Neural cell (in vitro differentiated cells): Measurements from ENCODE around the gene SPEG. TPM values are rescaled to one million over a fixed set of nuclear protein-coding genes. Genes with fewer than 3 reads are reported as not detected.

Experiments
- H2AFZ ChIP-seq: fragments of 200-600, 300-800 bp; sonication (generic), shearing (Covaris generic); 2 replicates; pipeline ENCODE4 v1.6.0; 2014; ENCODE audit warnings: low read depth, mild to moderate bottlenecking, antibody characterized with exemption, low read length, moderate library complexity
- H3F3A ChIP-seq: fragments of 200-600 bp; shearing (Covaris generic); 2 replicates; pipeline ENCODE4 v1.6.1; 2016; ENCODE audit warnings: mild to moderate bottlenecking, moderate library complexity, mixed read lengths, antibody characterized with exemption, low read length; ENCODE audit not compliant: insufficient read depth, poor library complexity, severe bottlenecking
- H3K27ac ChIP-seq: fragments of 200-600, 300-800 bp; sonication (generic), shearing (Covaris generic); 2 replicates; pipeline ENCODE4 v1.5.1; 2014; ENCODE audit warnings: mild to moderate bottlenecking, low read length, moderate library complexity
- H3K27me3 ChIP-seq: fragments of 300-800, 200-600 bp; sonication (generic), shearing (Covaris generic); 2 replicates; pipeline ENCODE4 v1.6.0; 2014; ENCODE audit warnings: mild to moderate bottlenecking, low read depth, low read length, moderate library complexity; ENCODE audit not compliant: insufficient read depth
- H3K36me3 ChIP-seq: fragments of 300-800, 200-600 bp; sonication (generic), shearing (Covaris generic); 2 replicates; pipeline ENCODE4 v1.5.1; 2014; ENCODE audit warnings: mild to moderate bottlenecking, antibody characterized with exemption, low read length, moderate library complexity; ENCODE audit not compliant: insufficient read depth
- H3K4me2 ChIP-seq: fragments of 300-800, 200-600 bp; sonication (generic), shearing (Covaris generic); 2 replicates; pipeline ENCODE4 v1.6.0; 2014; ENCODE audit warnings: mild to moderate bottlenecking, low read length
- H3K4me3 ChIP-seq: fragments of 300-800, 200-600 bp; sonication (generic), shearing (Covaris generic); 2 replicates; pipeline ENCODE4 v1.5.1; 2014; ENCODE audit warnings: mild to moderate bottlenecking, low read length, moderate library complexity
- H3K79me2 ChIP-seq: fragments of 200-600 bp; shearing (Covaris generic); replicated peaks from 2 replicates; pipeline ENCODE4 v1.6.0; 2014; ENCODE audit warnings: mild to moderate bottlenecking, low read length, moderate library complexity; ENCODE audit not compliant: insufficient read depth
- H3K9ac ChIP-seq: fragments of 300-800, 200-600 bp; sonication (generic), shearing (Covaris generic); 2 replicates; pipeline ENCODE4 v1.6.1; 2016; ENCODE audit warnings: mild to moderate bottlenecking, low read length, mixed read lengths
- H3K9me2 ChIP-seq: fragments of 200-600 bp; shearing (Covaris generic); 2 replicates; pipeline ENCODE4 v1.6.1; 2016; ENCODE audit warnings: mild to moderate bottlenecking, low read length, mixed read lengths; ENCODE audit not compliant: insufficient read depth
- H3K9me3 ChIP-seq: fragments of 200-600, 300-800 bp; sonication (generic), shearing (Covaris generic); 2 replicates; pipeline ENCODE4 v1.6.1; 2016; ENCODE audit warnings: mild to moderate bottlenecking, mixed run types, low read length, moderate library complexity, mixed read lengths
- H4K20me1 ChIP-seq: fragments of 200-600 bp; shearing (Covaris generic); 2 replicates; pipeline ENCODE4 v1.6.1; 2016; ENCODE audit warnings: mild to moderate bottlenecking, mixed run types; ENCODE audit not compliant: insufficient read depth
- CTCF ChIP-seq: fragments of 450-650 bp; IDR thresholded peaks from 2 replicates; pipeline ENCODE4 v1.5.1; 2014; ENCODE audit warnings: antibody characterized with exemption, mild to moderate bottlenecking, moderate library complexity; ENCODE audit not compliant: poor library complexity, severe bottlenecking
- EP300 ChIP-seq: fragments of 450-650 bp; conservative IDR thresholded peaks from 2 replicates; pipeline ENCODE4 v1.6.1; 2014; ENCODE audit warnings: antibody characterized with exemption, mild to moderate bottlenecking, moderate library complexity; ENCODE audit not compliant: poor library complexity, severe bottlenecking
- EZH2 ChIP-seq: fragments of 200-600, 300-800 bp; shearing (Covaris generic), sonication (generic); IDR thresholded peaks from 2 replicates; pipeline ENCODE4 v1.6.1; 2014; ENCODE audit warnings: antibody characterized with exemption, low read length, borderline replicate concordance, mild to moderate bottlenecking; ENCODE audit not compliant: insufficient read depth, poor library complexity, severe bottlenecking
- MXI1 ChIP-seq: fragments of 450-650 bp; conservative IDR thresholded peaks from 2 replicates; pipeline ENCODE4 v1.6.1; 2014; ENCODE audit warnings: antibody characterized with exemption, mild to moderate bottlenecking; ENCODE audit not compliant: poor library complexity, severe bottlenecking
- POLR2AphosphoS5 ChIP-seq: IDR thresholded peaks from 2 replicates; pipeline ENCODE4 v1.6.1; 2012
- RAD21 ChIP-seq: fragments of 450-650 bp; conservative IDR thresholded peaks from 2 replicates; pipeline ENCODE4 v1.6.1; 2014; ENCODE audit warnings: antibody characterized with exemption, mild to moderate bottlenecking, moderate library complexity
- REST ChIP-seq: IDR thresholded peaks from 2 replicates; pipeline ENCODE4 v1.6.1; 2012; ENCODE audit warnings: borderline replicate concordance
- SMC3 ChIP-seq: fragments of 450-650 bp; conservative IDR thresholded peaks from 2 replicates; pipeline ENCODE4 v1.6.1; 2014; ENCODE audit warnings: antibody characterized with exemption, mild to moderate bottlenecking, moderate library complexity; ENCODE audit not compliant: poor library complexity
- TAF1 ChIP-seq: IDR thresholded peaks from 2 replicates; pipeline ENCODE4 v1.6.1; 2012; ENCODE audit warnings: low read depth
- polyA plus RNA-seq: library from polyadenylated mRNA; depleted of rRNA; stranded (reverse); fragments of >200 nt; gene quantifications from 2 replicates; pipeline ENCODE4 v1.2.3, GENCODE V29; 2014

Gene SPEG
- polyA plus RNA-seq, 1 donor from 2014 or later, result 58.3 TPM

- Histone ChIP-seq H3K4me2 (no peak overlapping the region), H3K9me3 (no peaks in the 10 kb centered on the region), H3K36me3 (no peaks in the 10 kb centered on the region), H3K9me2 (no peaks in the 10 kb centered on the region), H3F3A (no peaks in the 10 kb centered on the region), H3K9ac (no peak overlapping the region), H3K27me3 (peaks cover 30% of the 10 kb centered on the region), H2AFZ (no peak overlapping the region), H4K20me1 (no peaks in the 10 kb centered on the region), H3K4me3 (no peak overlapping the region), H3K79me2 (no peaks in the 10 kb centered on the region), H3K27ac (no peak overlapping the region)
- no peak for TF ChIP-seq EP300
- no peak for TF ChIP-seq SMC3
- no peak for TF ChIP-seq REST
- no peak for TF ChIP-seq POLR2AphosphoS5
- TF ChIP-seq RAD21, result no peak
- TF ChIP-seq TAF1, result no peak
- TF ChIP-seq MXI1, result no peak
- TF ChIP-seq EZH2, result no peak
- no peak for TF ChIP-seq CTCF
These were observed 776 bp upstream of the SPEG start for GRCh38 chr2:219433666-219434467.

GRCh38 chr2:219434468-219434717 is 250 bp upstream of the SPEG start:
- no peaks in the 10 kb centered on the region for H3K36me3 ChIP-seq
- no peaks in the 10 kb centered on the region for H3K9me2 ChIP-seq
- TF ChIP-seq TAF1 (no peak), SMC3 (no peak)
- H3K79me2 ChIP-seq, result no peaks in the 10 kb centered on the region
- H3K27ac ChIP-seq, result no peak overlapping the region
- H3K9ac ChIP-seq, result no peak overlapping the region
- no peak overlapping the region for H3K4me3 ChIP-seq
- H3K9me3 ChIP-seq, result no peaks in the 10 kb centered on the region
- peaks cover 31% of the 10 kb centered on the region for H3K27me3 ChIP-seq
- H4K20me1 ChIP-seq, result no peaks in the 10 kb centered on the region
- no peaks in the 10 kb centered on the region for H3F3A ChIP-seq
- H2AFZ ChIP-seq, result no peak overlapping the region
- no peak overlapping the region for H3K4me2 ChIP-seq

- Histone ChIP-seq H3K9me3 (no peaks in the 10 kb centered on the region), H2AFZ (no peak overlapping the region), H3K4me2 (no peak overlapping the region)
These were observed 1.1 kb downstream of the SPEG start for GRCh38 chr2:219435701-219436100.

More at GRCh38 chr2:219435701-219436100, 1.1 kb downstream of the SPEG start:
- Histone ChIP-seq H3K27me3 (peaks cover 32% of the 10 kb centered on the region), H3K27ac (no peak overlapping the region), H3K36me3 (no peaks in the 10 kb centered on the region), H3K9me2 (no peaks in the 10 kb centered on the region), H4K20me1 (no peaks in the 10 kb centered on the region), H3K79me2 (no peaks in the 10 kb centered on the region), H3K9ac (no peak overlapping the region), H3K4me3 (no peak overlapping the region), H3F3A (no peaks in the 10 kb centered on the region)
- TF ChIP-seq CTCF, result no peak
- TF ChIP-seq SMC3, result no peak
- TF ChIP-seq EZH2, result no peak
- TF ChIP-seq TAF1, result no peak
- TF ChIP-seq MXI1, result no peak
- TF ChIP-seq POLR2AphosphoS5, result no peak
- TF ChIP-seq EP300, result no peak
- no peak for TF ChIP-seq REST
- no peak for TF ChIP-seq RAD21
